Vagina (tissue), 2 donors: ENCODE results near the gene SNX22. TPM values are rescaled to one million over a fixed set of nuclear protein-coding genes. Genes with fewer than 3 reads are reported as not detected.

Source experiments
- DNase-seq, 2 donors: peaks; one replicate each; pipeline ENCODE4 v3.0.0-alpha.2; 2017; ENCODE audit errors: extremely low spot score in 2 of 2
- H3K27ac ChIP-seq: fragments of 200-600 bp; sonication (generic); one replicate; pipeline ENCODE4 v1.5.1; 2019
- H3K27me3 ChIP-seq: fragments of 200-600 bp; sonication (generic); one replicate; pipeline ENCODE4 v1.5.1; 2019
- H3K36me3 ChIP-seq, 2 donors: fragments of 200-600 bp; sonication (generic); one replicate each; pipeline ENCODE4 v1.5.1; 2017 to 2019
- H3K4me1 ChIP-seq: fragments of 200-600 bp; sonication (generic); one replicate; pipeline ENCODE4 v1.5.1; 2019
- H3K4me3 ChIP-seq, 2 donors: fragments of 200-600 bp; sonication (generic); 1 replicate in 1 of 2; 2 replicates in 1 of 2; pipeline ENCODE4 v1.5.1; 2016 to 2019
- H3K9me3 ChIP-seq: fragments of 200-600 bp; sonication (generic); one replicate; pipeline ENCODE4 v1.5.1; 2019
- CTCF ChIP-seq, 3 experiments: fragments of 450-650 bp in 2 of 3; fragments of 200-600 bp in 1 of 3; sonication (generic) in 1 of 3; IDR thresholded peaks; one replicate each; pipeline ENCODE4 v1.5.1; 2017 to 2019; ENCODE audit warnings: antibody characterized with exemption in 3 of 3, mild to moderate bottlenecking in 2 of 3, moderate library complexity in 2 of 3
- POLR2A ChIP-seq, 2 donors: fragments of 450-650 bp; IDR thresholded peaks; one replicate each; pipeline ENCODE4 v1.6.1; 2017; ENCODE audit warnings: antibody characterized with exemption in 2 of 2, mild to moderate bottlenecking in 2 of 2, moderate library complexity in 2 of 2
- POLR2AphosphoS5 ChIP-seq, 2 donors: sonication (generic); formaldehyde crosslinking; IDR thresholded peaks; one replicate each; pipeline ENCODE4 v1.9.0; 2017; ENCODE audit warnings: antibody characterized with exemption in 2 of 2, mild to moderate bottlenecking in 2 of 2, low read depth in 1 of 2; ENCODE audit not compliant: insufficient read depth in 1 of 2
- intact Hi-C: fragments of 100-400 bp; cut with DNase I; formaldehyde crosslinking; loops from one replicate; pipeline ENCODE4 v1.15.1; 2023
- total RNA-seq: library from RNA; depleted of rRNA; stranded (reverse); fragments of >200 nt; gene quantifications from one replicate; pipeline ENCODE4 v1.2.3, GENCODE V29; 2016

The SNX22 gene
- total RNA-seq, 1 donor from 2014 or later = not detected

GRCh38 chr15:64163659-64164362 lies 12.3 kb downstream of the SNX22 start:
- no peak for TF ChIP-seq POLR2AphosphoS5 (IDR thresholded peaks at IDR 0.05; ENCODE audit: insufficient read depth in 1 of 2, low read depth in 1 of 2)
- TF ChIP-seq POLR2A (IDR thresholded peaks at IDR 0.05) = no peak
- TF ChIP-seq CTCF (IDR thresholded peaks at IDR 0.05) = no peak
- DNase-seq = no peak
- Histone ChIP-seq H3K27ac (peak overlapping the region; percentile 74), H3K36me3 (peaks cover 0 to 28% of the 10 kb centered on the region in 2 donors), H3K4me1 (peaks cover 35% of the 10 kb centered on the region), H3K9me3 (no peaks in the 10 kb centered on the region), H3K27me3 (no peaks in the 10 kb centered on the region), H3K4me3 (peak overlapping the region; percentile 34 to 75)
- intact Hi-C loops = loop anchor here (10.0 kb wide), 1 partner anchor 191 kb away; the partner anchor contains the start of gene CSNK1G1

- intact Hi-C loops = loop anchor here (10.0 kb wide), 1 partner anchor 190 kb away; the partner anchor contains the start of gene CSNK1G1
- TF ChIP-seq CTCF (IDR thresholded peaks at IDR 0.05) = no peak
- TF ChIP-seq POLR2AphosphoS5 (IDR thresholded peaks at IDR 0.05; ENCODE audit: insufficient read depth in 1 of 2, low read depth in 1 of 2) = no peak
- TF ChIP-seq POLR2A (IDR thresholded peaks at IDR 0.05) = no peak
Measured at GRCh38 chr15:64164436-64164835, 12.9 kb downstream of the SNX22 start.

GRCh38 chr15:64166102-64166890 lies 14.8 kb downstream of the SNX22 start:
- Histone ChIP-seq H3K4me1 (peaks cover 11% of the 10 kb centered on the region), H3K27ac (no peak overlapping the region), H3K9me3 (no peaks in the 10 kb centered on the region), H3K36me3 (peaks cover 0 to 5% of the 10 kb centered on the region in 2 donors), H3K27me3 (no peaks in the 10 kb centered on the region), H3K4me3 (no peak overlapping the region)
- intact Hi-C loops = loop anchor here (10.0 kb wide), 1 partner anchor 189 kb away; the partner anchor contains the start of gene CSNK1G1
- TF ChIP-seq POLR2AphosphoS5 (IDR thresholded peaks at IDR 0.05; ENCODE audit: insufficient read depth in 1 of 2, low read depth in 1 of 2) (no peak), CTCF (IDR thresholded peaks at IDR 0.05) (no peak), POLR2A (IDR thresholded peaks at IDR 0.05) (no peak)
- DNase-seq = no peak

More at GRCh38 chr15:64164436-64164835, 12.9 kb downstream of the SNX22 start:
- DNase-seq = no peak
- Histone ChIP-seq H3K27me3 (no peaks in the 10 kb centered on the region), H3K4me1 (peaks cover 29% of the 10 kb centered on the region), H3K9me3 (no peaks in the 10 kb centered on the region), H3K27ac (no peak overlapping the region), H3K36me3 (peaks cover 0 to 21% of the 10 kb centered on the region in 2 donors), H3K4me3 (no peak overlapping the region)

GRCh38 chr15:64180235-64180824 lies 28.8 kb downstream of the SNX22 start:
- Histone ChIP-seq H3K27me3 (no peaks in the 10 kb centered on the region), H3K4me3 (no peak overlapping the region), H3K36me3 (peaks cover 0 to 15% of the 10 kb centered on the region in 2 donors), H3K4me1 (no peaks in the 10 kb centered on the region), H3K9me3 (no peaks in the 10 kb centered on the region), H3K27ac (no peak overlapping the region)
- TF ChIP-seq POLR2AphosphoS5 (IDR thresholded peaks at IDR 0.05; ENCODE audit: insufficient read depth in 1 of 2, low read depth in 1 of 2) = no peak
- no peak for TF ChIP-seq CTCF (IDR thresholded peaks at IDR 0.05)
- TF ChIP-seq POLR2A (IDR thresholded peaks at IDR 0.05) = no peak
- intact Hi-C loops = no loop called here
- DNase-seq = no peak
